NB4 (cell line): ENCODE results near the gene SIAH1.
"Not testable (repeated sequence)": the region's sequence is repeated elsewhere in the genome, so short reads cannot be mapped to it uniquely, and the experiment has no call there.

Experiments
- DNase-seq: peaks from one replicate; pipeline ENCODE4 v3.0.0; 2010; ENCODE audit warnings: low read depth
- H3K4me3 ChIP-seq: one replicate; pipeline ENCODE4 v1.5.1; 2011; ENCODE audit warnings: mild to moderate bottlenecking, low read depth, low read length, moderate library complexity
- MYC ChIP-seq: IDR thresholded peaks from 2 replicates; pipeline ENCODE4 v1.6.1; 2011; ENCODE audit warnings: low read depth, low read length
- POLR2A ChIP-seq: IDR thresholded peaks from 2 replicates; pipeline ENCODE4 v1.6.1; 2011; ENCODE audit warnings: mild to moderate bottlenecking; ENCODE audit not compliant: insufficient read length; ENCODE audit errors: extremely low read depth
- TF ChIP-seq, protein P1 (sequence below): IDR thresholded peaks from 2 replicates; pipeline ENCODE4 v1.6.1; 2011; ENCODE audit warnings: low read depth, low read length
- TF ChIP-seq, protein P2 (sequence below): IDR thresholded peaks from one replicate; pipeline ENCODE4 v1.5.1; 2012; ENCODE audit warnings: low read depth, low read length

The SIAH1 gene

DNA sequence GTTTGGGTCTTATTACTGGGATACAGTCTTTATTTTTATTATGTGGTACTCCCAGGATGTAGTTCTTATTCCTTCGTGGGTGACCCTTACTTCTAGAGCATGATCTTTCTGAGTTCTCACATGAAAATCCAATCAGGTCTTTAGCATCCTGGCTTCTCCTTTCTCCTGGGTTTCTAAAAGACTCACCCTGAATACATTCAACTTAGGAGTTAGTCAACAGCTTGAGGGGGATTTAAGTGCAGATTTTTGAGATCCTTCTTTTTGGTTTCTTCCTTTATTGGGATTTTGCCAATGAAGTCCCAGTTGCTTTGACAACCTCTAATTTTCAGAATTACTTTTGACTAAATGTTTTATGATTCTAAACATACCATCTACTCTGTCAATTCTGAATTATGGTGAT, 68.2 kb downstream of the SIAH1 start:
- no peak for DNase-seq
- TF ChIP-seq MYC = no peak
- TF ChIP-seq, protein P1, sequence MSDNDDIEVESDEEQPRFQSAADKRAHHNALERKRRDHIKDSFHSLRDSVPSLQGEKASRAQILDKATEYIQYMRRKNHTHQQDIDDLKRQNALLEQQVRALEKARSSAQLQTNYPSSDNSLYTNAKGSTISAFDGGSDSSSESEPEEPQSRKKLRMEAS = no peak
- H3K4me3 ChIP-seq = no peak overlapping the region

DNA sequence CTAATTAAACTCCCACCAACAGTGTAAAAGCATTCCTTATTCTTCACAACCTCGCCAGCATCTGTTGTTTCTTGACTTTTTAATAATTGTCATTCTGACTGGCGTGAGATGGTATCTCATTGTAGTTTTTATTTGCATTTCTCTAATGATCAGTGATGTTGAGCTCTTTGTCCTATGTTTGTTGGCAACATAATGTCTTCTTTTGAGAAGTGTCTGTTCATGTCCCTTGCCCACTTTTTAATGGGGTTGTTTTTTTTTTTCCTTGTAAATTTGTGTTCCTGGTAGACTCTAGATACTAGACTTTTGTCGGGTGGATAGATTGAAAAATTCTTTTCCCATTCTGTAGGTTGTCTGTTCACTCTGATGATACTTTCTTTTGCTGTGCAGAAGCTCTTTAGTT, 71.3 kb downstream of the SIAH1 start:
- not testable (repeated sequence) for DNase-seq, H3K4me3 ChIP-seq

DNA sequence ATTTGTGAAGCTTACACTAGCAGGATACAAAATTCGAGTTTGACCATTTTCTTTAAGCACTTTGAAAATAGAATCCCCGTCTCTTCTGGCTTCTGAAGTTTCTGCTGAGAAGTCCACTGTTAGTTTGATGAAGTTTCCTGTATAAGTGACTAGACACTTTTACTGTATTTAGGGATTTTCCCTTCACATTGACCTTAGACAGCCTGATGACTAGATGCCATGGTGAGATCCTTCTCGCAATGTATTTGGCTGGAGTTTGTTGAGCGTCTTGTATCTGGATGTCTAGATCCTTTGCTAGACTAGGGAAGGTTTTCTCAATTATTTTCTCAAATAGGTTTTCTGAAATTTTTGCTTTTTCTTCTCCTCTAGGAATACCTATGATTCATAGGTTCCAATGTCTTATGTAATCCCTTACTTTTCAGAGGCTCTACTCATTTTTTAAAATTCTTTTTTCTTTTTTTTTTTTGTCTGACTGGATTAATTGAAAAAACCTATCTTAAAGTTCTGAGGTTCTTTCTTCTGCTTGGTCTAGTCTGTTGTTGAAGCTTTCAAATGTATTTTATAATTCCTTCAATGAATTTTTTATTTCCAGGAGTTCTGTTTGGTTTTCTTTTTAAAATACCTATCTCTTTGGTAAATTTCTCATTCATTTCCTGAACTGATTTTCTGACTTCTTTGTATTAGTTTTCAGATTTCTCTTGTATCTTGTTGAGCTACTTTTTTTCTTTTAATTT, 74.1 kb downstream of the SIAH1 start:
- H3K4me3 ChIP-seq = no peak overlapping the region
- TF ChIP-seq, protein P1 = no peak
- TF ChIP-seq MYC (no peak), POLR2A (no peak)
- TF ChIP-seq, protein P2, sequence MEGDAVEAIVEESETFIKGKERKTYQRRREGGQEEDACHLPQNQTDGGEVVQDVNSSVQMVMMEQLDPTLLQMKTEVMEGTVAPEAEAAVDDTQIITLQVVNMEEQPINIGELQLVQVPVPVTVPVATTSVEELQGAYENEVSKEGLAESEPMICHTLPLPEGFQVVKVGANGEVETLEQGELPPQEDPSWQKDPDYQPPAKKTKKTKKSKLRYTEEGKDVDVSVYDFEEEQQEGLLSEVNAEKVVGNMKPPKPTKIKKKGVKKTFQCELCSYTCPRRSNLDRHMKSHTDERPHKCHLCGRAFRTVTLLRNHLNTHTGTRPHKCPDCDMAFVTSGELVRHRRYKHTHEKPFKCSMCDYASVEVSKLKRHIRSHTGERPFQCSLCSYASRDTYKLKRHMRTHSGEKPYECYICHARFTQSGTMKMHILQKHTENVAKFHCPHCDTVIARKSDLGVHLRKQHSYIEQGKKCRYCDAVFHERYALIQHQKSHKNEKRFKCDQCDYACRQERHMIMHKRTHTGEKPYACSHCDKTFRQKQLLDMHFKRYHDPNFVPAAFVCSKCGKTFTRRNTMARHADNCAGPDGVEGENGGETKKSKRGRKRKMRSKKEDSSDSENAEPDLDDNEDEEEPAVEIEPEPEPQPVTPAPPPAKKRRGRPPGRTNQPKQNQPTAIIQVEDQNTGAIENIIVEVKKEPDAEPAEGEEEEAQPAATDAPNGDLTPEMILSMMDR = no peak
- DNase-seq = no peak
